Right lobe of liver (tissue), 6 donors: ENCODE measurements around the gene RCAN2. TPM values are rescaled to one million over a fixed set of nuclear protein-coding genes. Genes with fewer than 3 reads are reported as not detected.
"Not testable (repeated sequence)": the region's sequence is repeated elsewhere in the genome, so short reads cannot be mapped to it uniquely, and the experiment has no call there.

Experiments used
- ATAC-seq, 4 donors: fragments of 200-7000 bp; cut with Tn5 transposase; one replicate each; pipeline ENCODE4 v1.9.1; 2020; ENCODE audit warnings: mild to moderate bottlenecking in 4 of 4, moderate library complexity in 4 of 4
- DNase-seq, 3 donors: peaks; one replicate each; pipeline ENCODE4 v3.0.0-alpha.2; 2020
- H3K27ac ChIP-seq, 3 donors: fragments of 200-600 bp; one replicate each; pipeline ENCODE4 v1.8.0; 2022
- H3K27me3 ChIP-seq, 2 donors: fragments of 200-600 bp; one replicate each; pipeline ENCODE4 v1.8.0; 2022
- H3K36me3 ChIP-seq, 4 donors: fragments of 200-600 bp; sonication (generic) in 1 of 4; one replicate each; pipeline versions ENCODE4 v1.5.1 to v1.8.0; 2017 to 2022; ENCODE audit warnings: control low read depth in 1 of 4
- H3K4me1 ChIP-seq, 4 donors: fragments of 200-600 bp; sonication (generic) in 1 of 4; one replicate each; pipeline versions ENCODE4 v1.5.1 to v1.8.0; 2017 to 2022; ENCODE audit warnings: control low read depth in 1 of 4
- H3K4me3 ChIP-seq, 3 donors: fragments of 200-600 bp; one replicate each; pipeline ENCODE4 v1.8.0; 2022
- H3K9me3 ChIP-seq, 4 donors: fragments of 200-600 bp; sonication (generic) in 1 of 4; one replicate each; pipeline versions ENCODE4 v1.5.1 to v1.8.0; 2017 to 2022; ENCODE audit warnings: control low read depth in 1 of 4
- CTCF ChIP-seq, 4 donors: fragments of 200-600 bp in 3 of 4; fragments of 450-650 bp in 1 of 4; IDR thresholded peaks; one replicate each; pipeline versions ENCODE4 v1.5.1 to v1.8.0; 2016 to 2022; ENCODE audit warnings: antibody characterized with exemption in 4 of 4, mild to moderate bottlenecking in 2 of 4
- POLR2A ChIP-seq: fragments of 450-650 bp; IDR thresholded peaks from one replicate; pipeline ENCODE4 v1.6.1; 2017; ENCODE audit warnings: antibody characterized with exemption, mild to moderate bottlenecking
- WGBS: methylation state at CpG from one replicate; pipeline ENCODE4 v1.1.6; 2018; ENCODE audit warnings: low coverage, low lambda C conversion rate; ENCODE audit not compliant: insufficient coverage; ENCODE audit errors: missing lambda C conversion rate; 5-methylcytosine and 5-hydroxymethylcytosine counted together
- intact Hi-C, 2 donors: fragments of 100-400 bp; cut with DNase I; formaldehyde crosslinking; loops; one replicate each; pipeline versions ENCODE4 v1.11.2 to v1.14.1; 2022
- total RNA-seq, 6 experiments: library from RNA; depleted of rRNA in 2 of 6; stranded (reverse); fragments of >200 nt in 2 of 6; fragmentation: NEBNext Ultra II Directional in 3 of 6; extraction: Animal tissue kit (Norgen Biotek cat#: 25700) in 3 of 6; gene quantifications; one replicate each; pipeline versions ENCODE4 v1.1.0 to v1.2.4, GENCODE V29; 2016 to 2023
- donor health status: DM: no; HTN: yes; CAD: no.
- donor health status: DM: no; HTN: no; CAD: no.
- donor health status: DM: no; HTN: no; CAD: no.
- donor health status: DM: no; HTN: yes; CAD: no.
- donor health status: DM: no; HTN: yes; CAD: no.

Gene RCAN2
- total RNA-seq, 6 experiments from 2014 or later: 0.77 to 4.5 (median 1.9) TPM

DNA sequence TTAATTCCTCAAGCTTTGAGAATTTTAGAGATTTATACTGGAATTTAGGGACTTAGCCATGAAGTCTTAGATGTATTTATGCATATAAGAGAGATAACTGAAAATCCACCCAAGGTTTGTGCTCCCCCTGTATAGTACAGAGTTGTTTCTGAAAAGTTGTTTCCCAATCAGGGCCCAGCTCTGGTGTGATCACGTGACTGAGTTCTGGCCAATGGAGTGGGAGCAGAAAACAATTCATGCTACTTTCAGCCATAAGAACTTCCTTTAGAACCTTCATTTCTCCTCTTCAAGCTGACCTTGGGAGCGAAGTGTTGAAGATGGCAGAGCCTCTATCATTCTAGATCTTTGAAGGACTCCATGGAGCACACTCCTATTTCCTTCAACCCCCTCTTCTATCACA lies 151.0 kb downstream of the RCAN2 start:
- H3K4me3 ChIP-seq: no peak overlapping the region
- H3K27me3 ChIP-seq: no peaks in the 10 kb centered on the region
- DNase-seq: no peak
- intact Hi-C loops: no loop called here
- WGBS: 94% methylated on average over 2 of the region's 2 CpGs
- no peaks in the 10 kb centered on the region for H3K9me3 ChIP-seq
- H3K27ac ChIP-seq: no peak overlapping the region
- H3K4me1 ChIP-seq: no peaks in the 10 kb centered on the region
- TF ChIP-seq POLR2A (no peak), CTCF (IDR thresholded peaks at IDR 0.05) (no peak)
- no peaks in the 10 kb centered on the region for H3K36me3 ChIP-seq
- ATAC-seq: no peak

GRCh38 chr6:46338131-46338530 lies 153.1 kb downstream of the RCAN2 start:
- DNase-seq: no peak
- ATAC-seq: no peak
- no peak overlapping the region for H3K4me3 ChIP-seq
- no peaks in the 10 kb centered on the region for H3K4me1 ChIP-seq
- H3K27me3 ChIP-seq: no peaks in the 10 kb centered on the region
- H3K27ac ChIP-seq: no peak overlapping the region
- WGBS: no CpG with 5 or more reads among the region's 2 CpGs
- intact Hi-C loops: no loop called here
- TF ChIP-seq POLR2A (no peak), CTCF (IDR thresholded peaks at IDR 0.05) (no peak)
- H3K36me3 ChIP-seq: no peaks in the 10 kb centered on the region
- H3K9me3 ChIP-seq: no peaks in the 10 kb centered on the region

DNA sequence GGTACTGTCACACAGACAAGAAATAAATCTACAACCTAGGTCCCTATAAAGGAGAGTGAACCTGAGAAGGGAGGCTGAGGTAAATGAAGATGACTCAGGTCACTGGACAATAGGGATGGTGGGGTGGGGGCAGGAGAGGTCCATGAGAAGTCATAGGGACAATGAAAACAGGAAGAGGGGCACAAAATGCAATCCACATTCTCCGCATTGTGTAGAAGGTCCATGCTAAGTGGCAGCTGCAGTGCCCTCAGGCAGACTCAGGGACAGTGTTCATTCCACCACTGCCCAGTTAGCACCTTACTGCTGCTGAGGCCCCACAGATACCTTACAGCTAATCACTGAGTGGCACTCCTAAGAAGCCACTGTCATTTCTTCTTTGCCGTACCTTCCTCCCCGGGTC lies 156.8 kb downstream of the RCAN2 start:
- Histone ChIP-seq H3K36me3 (no peaks in the 10 kb centered on the region), H3K9me3 (no peaks in the 10 kb centered on the region), H3K4me3 (no peak overlapping the region), H3K27ac (no peak overlapping the region), H3K4me1 (no peaks in the 10 kb centered on the region), H3K27me3 (no peaks in the 10 kb centered on the region)
- no peak for TF ChIP-seq CTCF (IDR thresholded peaks at IDR 0.05)
- TF ChIP-seq POLR2A: no peak
- WGBS: no CpG with 5 or more reads among the region's 3 CpGs
- ATAC-seq (no peak), DNase-seq (no peak)
- intact Hi-C loops: no loop called here

DNA sequence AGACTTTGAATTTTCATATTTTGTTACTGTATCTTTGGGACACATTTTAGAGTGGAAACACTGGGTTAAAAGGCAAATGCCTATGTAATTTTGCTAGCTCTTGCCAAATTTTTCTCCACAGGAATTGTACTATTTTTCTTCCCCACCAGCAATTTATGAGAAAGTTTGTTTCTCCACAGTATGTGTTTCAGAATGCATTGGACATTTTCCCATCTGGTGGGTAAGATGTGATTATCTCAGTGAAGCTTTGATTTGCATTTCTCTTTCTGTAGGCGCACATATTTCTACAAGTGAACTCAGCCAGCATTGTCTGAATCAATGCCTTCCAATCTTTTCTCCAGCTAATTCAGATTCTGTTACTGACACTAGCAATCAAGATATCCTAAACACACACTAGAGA lies 157.8 kb downstream of the RCAN2 start:
- no peak for DNase-seq
- Histone ChIP-seq H3K27ac (no peak overlapping the region), H3K27me3 (no peaks in the 10 kb centered on the region), H3K4me1 (no peaks in the 10 kb centered on the region), H3K9me3 (no peaks in the 10 kb centered on the region), H3K4me3 (no peak overlapping the region), H3K36me3 (no peaks in the 10 kb centered on the region)
- no peak for ATAC-seq
- whole genome bisulfite sequencing: 90% methylated on average over 1 of the region's 1 CpG
- TF ChIP-seq CTCF (IDR thresholded peaks at IDR 0.05): no peak
- TF ChIP-seq POLR2A: no peak
- intact Hi-C loops: no loop called here

GRCh38 chr6:46332448-46332847 lies 158.8 kb downstream of the RCAN2 start:
- H3K9me3 ChIP-seq, H3K27me3 ChIP-seq, ATAC-seq, H3K36me3 ChIP-seq, DNase-seq, intact Hi-C loops, H3K4me3 ChIP-seq, H3K4me1 ChIP-seq, H3K27ac ChIP-seq: not testable (repeated sequence)
